K562 (cell line): ENCODE results near the gene SLC16A4. TPM values are rescaled to one million over a fixed set of nuclear protein-coding genes. Genes with fewer than 3 reads are reported as not detected.

Source experiments
- BCL6 ChIP-seq: fragments of 250-450 bp; sonication (Bioruptor Pico); IDR thresholded peaks from 2 replicates; pipeline ENCODE4 v1.4.0; 2020
- CBFB ChIP-seq: sonication (generic); formaldehyde crosslinking; IDR thresholded peaks from 2 replicates; pipeline ENCODE4 v1.4.0; 2020; ENCODE audit warnings: mild to moderate bottlenecking, missing genetic modification reagents
- GABPB1 ChIP-seq: sonication (generic); formaldehyde crosslinking; IDR thresholded peaks from 2 replicates; pipeline ENCODE4 v1.8.0; 2022; ENCODE audit warnings: mild to moderate bottlenecking, missing genetic modification reagents
- GTF2E2 ChIP-seq: fragments of 200-800 bp; sonication (Bioruptor generic); IDR thresholded peaks from 2 replicates; pipeline ENCODE4 v1.6.1; 2016; ENCODE audit warnings: missing genetic modification characterization, missing compliant biosample characterization
- JUND ChIP-seq, 2 experiments: IDR thresholded peaks; 2 replicates in 1 of 2; 3 replicates in 1 of 2; pipeline ENCODE4 v1.6.1; 2011; ENCODE audit warnings: borderline replicate concordance in 2 of 2, low read depth in 2 of 2, low read length in 2 of 2, improper control_type of control experiment in 1 of 2, missing biosample characterization in 1 of 2, missing genetic modification characterization in 1 of 2, missing genetic modification reagents in 1 of 2
- KAT7 ChIP-seq: sonication (generic); formaldehyde crosslinking; IDR thresholded peaks from 2 replicates; pipeline ENCODE4 v1.8.0; 2022; ENCODE audit warnings: missing genetic modification reagents, mild to moderate bottlenecking, borderline replicate concordance
- POLR2AphosphoS2 ChIP-seq: IDR thresholded peaks from 2 replicates; pipeline ENCODE4 v1.6.1; 2012; ENCODE audit warnings: low read length, improper control_type of control experiment
- RBM34 ChIP-seq: fragments of 200-400 bp; formaldehyde crosslinking; IDR thresholded peaks from 2 replicates; pipeline ENCODE4 v1.6.1; 2018; ENCODE audit warnings: low read length, borderline replicate concordance; ENCODE audit not compliant: insufficient read depth
- SUPT5H ChIP-seq: fragments of 450-650 bp; IDR thresholded peaks from 2 replicates; pipeline ENCODE4 v1.6.1; 2016
- TEAD1 ChIP-seq, 2 experiments: fragments of 450-650 bp in 1 of 2; sonication (generic) in 1 of 2; formaldehyde crosslinking; IDR thresholded peaks; 2 replicates each; pipeline versions ENCODE4 v1.4.0 to v1.8.0; 2020 to 2022; ENCODE audit warnings: mild to moderate bottlenecking in 2 of 2, missing genetic modification reagents in 1 of 2
- USF1 ChIP-seq: sonication (generic); formaldehyde crosslinking; IDR thresholded peaks from 2 replicates; pipeline ENCODE4 v1.9.0; 2022; ENCODE audit warnings: mild to moderate bottlenecking, missing genetic modification reagents
- polyA plus RNA-seq, 8 experiments: library from polyadenylated mRNA; depleted of rRNA in 4 of 8; stranded (reverse) in 5 of 8; unstranded in 3 of 8; fragments of >200 nt; fragmentation: Nextera tagmentation in 2 of 8; fragmentation: Illumina TruSeq in 1 of 8; extraction: Ambion mirVana in 2 of 8; extraction: Trizol in 1 of 8; gene quantifications; 2 replicates each; pipeline versions ENCODE4 v1.2.1 to v1.2.3, GENCODE V29; 2011 to 2014; ENCODE audit warnings: inconsistent platforms in 1 of 8, missing spikeins in 1 of 8
- total RNA-seq, 7 experiments: library from RNA; depleted of rRNA in 6 of 7; stranded (reverse); fragments of >200 nt in 6 of 7; fragmentation: Illumina TruSeq in 2 of 7; extraction: Trizol in 2 of 7; gene quantifications; 2 replicates each; pipeline versions ENCODE4 v1.2.1 to v1.2.3, GENCODE V29; 2011 to 2021; ENCODE audit warnings: low replicate concordance in 1 of 7
- TF ChIP-seq, protein P1 (sequence below): sonication (generic); formaldehyde crosslinking; IDR thresholded peaks from 2 replicates; pipeline ENCODE4 v1.8.1; 2023; ENCODE audit warnings: missing genetic modification reagents, mild to moderate bottlenecking, borderline replicate concordance
- TF ChIP-seq, protein P2 (sequence below): sonication (generic); formaldehyde crosslinking; IDR thresholded peaks from 2 replicates; pipeline ENCODE4 v1.8.1; 2023; ENCODE audit warnings: mild to moderate bottlenecking, missing genetic modification reagents

The SLC16A4 gene
- total and polyA plus RNA-seq, 9 of the 15 experiments (the other 6 are each of a cell fraction or from before 2014, with no cell fraction given) = 0.04 to 0.31 (median 0.18) TPM; not detected in 1

DNA sequence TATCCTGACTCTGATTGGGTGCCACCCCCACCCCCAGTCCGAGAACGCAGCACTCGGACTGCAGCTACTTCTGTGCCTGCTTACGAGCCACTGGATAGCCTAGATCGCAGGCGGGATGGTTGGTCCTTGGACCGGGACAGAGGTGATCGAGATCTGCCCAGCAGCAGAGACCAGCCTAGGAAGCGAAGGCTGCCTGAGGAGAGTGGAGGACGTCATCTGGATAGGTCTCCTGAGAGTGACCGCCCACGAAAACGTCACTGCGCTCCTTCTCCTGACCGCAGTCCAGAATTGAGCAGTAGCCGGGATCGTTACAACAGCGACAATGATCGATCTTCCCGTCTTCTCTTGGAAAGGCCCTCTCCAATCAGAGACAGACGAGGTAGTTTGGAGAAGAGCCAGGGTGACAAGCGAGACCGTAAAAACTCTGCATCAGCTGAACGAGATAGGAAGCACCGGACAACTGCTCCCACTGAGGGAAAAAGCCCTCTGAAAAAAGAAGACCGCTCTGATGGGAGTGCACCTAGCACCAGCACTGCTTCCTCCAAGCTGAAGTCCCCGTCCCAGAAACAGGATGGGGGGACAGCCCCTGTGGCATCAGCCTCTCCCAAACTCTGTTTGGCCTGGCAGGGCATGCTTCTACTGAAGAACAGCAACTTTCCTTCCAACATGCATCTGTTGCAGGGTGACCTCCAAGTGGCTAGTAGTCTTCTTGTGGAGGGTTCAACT lies 49.5 kb downstream of the SLC16A4 start (continued):
- TF ChIP-seq, protein P1, sequence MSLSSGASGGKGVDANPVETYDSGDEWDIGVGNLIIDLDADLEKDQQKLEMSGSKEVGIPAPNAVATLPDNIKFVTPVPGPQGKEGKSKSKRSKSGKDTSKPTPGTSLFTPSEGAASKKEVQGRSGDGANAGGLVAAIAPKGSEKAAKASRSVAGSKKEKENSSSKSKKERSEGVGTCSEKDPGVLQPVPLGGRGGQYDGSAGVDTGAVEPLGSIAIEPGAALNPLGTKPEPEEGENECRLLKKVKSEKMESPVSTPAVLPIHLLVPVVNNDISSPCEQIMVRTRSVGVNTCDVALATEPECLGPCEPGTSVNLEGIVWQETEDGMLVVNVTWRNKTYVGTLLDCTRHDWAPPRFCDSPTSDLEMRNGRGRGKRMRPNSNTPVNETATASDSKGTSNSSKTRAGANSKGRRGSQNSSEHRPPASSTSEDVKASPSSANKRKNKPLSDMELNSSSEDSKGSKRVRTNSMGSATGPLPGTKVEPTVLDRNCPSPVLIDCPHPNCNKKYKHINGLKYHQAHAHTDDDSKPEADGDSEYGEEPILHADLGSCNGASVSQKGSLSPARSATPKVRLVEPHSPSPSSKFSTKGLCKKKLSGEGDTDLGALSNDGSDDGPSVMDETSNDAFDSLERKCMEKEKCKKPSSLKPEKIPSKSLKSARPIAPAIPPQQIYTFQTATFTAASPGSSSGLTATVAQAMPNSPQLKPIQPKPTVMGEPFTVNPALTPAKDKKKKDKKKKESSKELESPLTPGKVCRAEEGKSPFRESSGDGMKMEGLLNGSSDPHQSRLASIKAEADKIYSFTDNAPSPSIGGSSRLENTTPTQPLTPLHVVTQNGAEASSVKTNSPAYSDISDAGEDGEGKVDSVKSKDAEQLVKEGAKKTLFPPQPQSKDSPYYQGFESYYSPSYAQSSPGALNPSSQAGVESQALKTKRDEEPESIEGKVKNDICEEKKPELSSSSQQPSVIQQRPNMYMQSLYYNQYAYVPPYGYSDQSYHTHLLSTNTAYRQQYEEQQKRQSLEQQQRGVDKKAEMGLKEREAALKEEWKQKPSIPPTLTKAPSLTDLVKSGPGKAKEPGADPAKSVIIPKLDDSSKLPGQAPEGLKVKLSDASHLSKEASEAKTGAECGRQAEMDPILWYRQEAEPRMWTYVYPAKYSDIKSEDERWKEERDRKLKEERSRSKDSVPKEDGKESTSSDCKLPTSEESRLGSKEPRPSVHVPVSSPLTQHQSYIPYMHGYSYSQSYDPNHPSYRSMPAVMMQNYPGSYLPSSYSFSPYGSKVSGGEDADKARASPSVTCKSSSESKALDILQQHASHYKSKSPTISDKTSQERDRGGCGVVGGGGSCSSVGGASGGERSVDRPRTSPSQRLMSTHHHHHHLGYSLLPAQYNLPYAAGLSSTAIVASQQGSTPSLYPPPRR (CRISPR knock-in tag) = peak; percentile 45; the same call in 1 of the 2 replicates
- TF ChIP-seq GTF2E2 (tag) (no peak), POLR2AphosphoS2 (0 out of 2 replicates have a peak, but pooled peaks have one; percentile 45), KAT7 (0 out of 2 replicates have a peak, but pooled peaks have one; percentile 46), SUPT5H (peak; percentile 53), USF1 (CRISPR knock-in tag) (peak; percentile 33; the same call in 1 of the 2 replicates), BCL6 (CRISPR knock-in tag) (no peak), JUND (IDR thresholded peaks at IDR 0.05; ENCODE audit: borderline replicate concordance, low read depth, low read length) (peak; percentile 55; the same call in 1 of the 2 replicates), JUND (tag; IDR thresholded peaks at IDR 0.05; ENCODE audit: borderline replicate concordance, low read depth, low read length) (peak; percentile 51; the same call in 1 of the 3 replicates), TEAD1 (CRISPR knock-in tag; IDR thresholded peaks at IDR 0.05) (0 out of 4 replicates have a peak, but pooled peaks of 1 of the 2 experiments have one; percentile 51), CBFB (0 out of 2 replicates have a peak, but pooled peaks have one; percentile 18), GABPB1 (0 out of 2 replicates have a peak, but pooled peaks have one; percentile 5), RBM34 (no peak)
- TF ChIP-seq, protein P2, sequence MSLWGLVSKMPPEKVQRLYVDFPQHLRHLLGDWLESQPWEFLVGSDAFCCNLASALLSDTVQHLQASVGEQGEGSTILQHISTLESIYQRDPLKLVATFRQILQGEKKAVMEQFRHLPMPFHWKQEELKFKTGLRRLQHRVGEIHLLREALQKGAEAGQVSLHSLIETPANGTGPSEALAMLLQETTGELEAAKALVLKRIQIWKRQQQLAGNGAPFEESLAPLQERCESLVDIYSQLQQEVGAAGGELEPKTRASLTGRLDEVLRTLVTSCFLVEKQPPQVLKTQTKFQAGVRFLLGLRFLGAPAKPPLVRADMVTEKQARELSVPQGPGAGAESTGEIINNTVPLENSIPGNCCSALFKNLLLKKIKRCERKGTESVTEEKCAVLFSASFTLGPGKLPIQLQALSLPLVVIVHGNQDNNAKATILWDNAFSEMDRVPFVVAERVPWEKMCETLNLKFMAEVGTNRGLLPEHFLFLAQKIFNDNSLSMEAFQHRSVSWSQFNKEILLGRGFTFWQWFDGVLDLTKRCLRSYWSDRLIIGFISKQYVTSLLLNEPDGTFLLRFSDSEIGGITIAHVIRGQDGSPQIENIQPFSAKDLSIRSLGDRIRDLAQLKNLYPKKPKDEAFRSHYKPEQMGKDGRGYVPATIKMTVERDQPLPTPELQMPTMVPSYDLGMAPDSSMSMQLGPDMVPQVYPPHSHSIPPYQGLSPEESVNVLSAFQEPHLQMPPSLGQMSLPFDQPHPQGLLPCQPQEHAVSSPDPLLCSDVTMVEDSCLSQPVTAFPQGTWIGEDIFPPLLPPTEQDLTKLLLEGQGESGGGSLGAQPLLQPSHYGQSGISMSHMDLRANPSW (CRISPR knock-in tag) = peak; percentile 36; the same call in 1 of the 2 replicates
